Measurements from ENCODE around the gene SLC5A11.

GRCh38 chr16:24921229-24921628 lies 75.5 kb downstream of the SLC5A11 start:
- TF ChIP-seq EZH2phosphoT487 (IDR thresholded peaks at IDR 0.05; ENCODE audit: borderline replicate concordance, low read length): no peak
- no peak for TF ChIP-seq CTCF (conservative IDR thresholded peaks at IDR 0.05; ENCODE audit: low read depth, low read length)
